ENCODE results near the gene PCDHB16.

DNA sequence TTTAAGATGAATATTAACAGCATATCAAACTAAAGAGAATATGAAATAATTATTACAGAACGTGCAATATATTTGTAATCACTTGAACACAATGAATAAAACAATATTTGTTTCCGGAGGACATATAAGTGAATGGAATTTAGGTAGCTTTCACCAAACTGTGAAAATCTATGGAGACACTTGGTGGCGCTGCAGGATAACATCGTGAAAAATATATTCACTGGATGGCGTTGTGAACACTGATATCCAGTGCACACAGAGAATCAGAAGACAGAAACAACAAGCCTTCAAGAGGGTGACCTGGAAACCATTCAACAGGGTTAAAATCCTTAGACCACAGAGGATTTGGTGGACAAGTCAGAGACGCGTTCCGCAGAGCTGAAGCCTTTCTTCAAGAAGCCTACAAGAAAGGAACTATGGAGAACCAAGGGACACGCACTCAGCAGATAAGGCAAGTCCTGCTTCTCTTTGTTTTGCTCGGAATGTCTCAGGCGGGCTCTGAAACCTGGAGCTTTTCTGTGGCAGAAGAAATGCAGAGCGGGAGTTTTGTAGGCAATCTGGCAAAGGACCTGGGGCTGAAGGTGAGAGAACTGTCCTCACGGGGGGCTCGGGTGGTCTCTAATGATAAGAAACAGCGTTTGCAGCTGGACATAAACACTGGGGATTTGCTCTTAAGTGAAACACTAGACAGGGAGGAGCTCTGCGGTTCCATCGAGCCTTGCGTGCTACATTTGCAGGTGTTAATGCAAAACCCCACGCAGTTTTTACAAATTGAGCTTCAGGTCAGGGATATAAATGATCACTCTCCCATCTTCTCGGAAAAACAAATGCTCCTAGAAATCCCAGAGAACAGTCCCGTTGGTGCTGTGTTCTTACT, 17.4 kb downstream of the PCDHB16 start, which contains the start of gene PCDHB11:
- TF ChIP-seq POLR2A (IDR thresholded peaks at IDR 0.05) (no peak), EP300 (IDR thresholded peaks at IDR 0.05) (no peak)
- TF ChIP-seq, protein P1, sequence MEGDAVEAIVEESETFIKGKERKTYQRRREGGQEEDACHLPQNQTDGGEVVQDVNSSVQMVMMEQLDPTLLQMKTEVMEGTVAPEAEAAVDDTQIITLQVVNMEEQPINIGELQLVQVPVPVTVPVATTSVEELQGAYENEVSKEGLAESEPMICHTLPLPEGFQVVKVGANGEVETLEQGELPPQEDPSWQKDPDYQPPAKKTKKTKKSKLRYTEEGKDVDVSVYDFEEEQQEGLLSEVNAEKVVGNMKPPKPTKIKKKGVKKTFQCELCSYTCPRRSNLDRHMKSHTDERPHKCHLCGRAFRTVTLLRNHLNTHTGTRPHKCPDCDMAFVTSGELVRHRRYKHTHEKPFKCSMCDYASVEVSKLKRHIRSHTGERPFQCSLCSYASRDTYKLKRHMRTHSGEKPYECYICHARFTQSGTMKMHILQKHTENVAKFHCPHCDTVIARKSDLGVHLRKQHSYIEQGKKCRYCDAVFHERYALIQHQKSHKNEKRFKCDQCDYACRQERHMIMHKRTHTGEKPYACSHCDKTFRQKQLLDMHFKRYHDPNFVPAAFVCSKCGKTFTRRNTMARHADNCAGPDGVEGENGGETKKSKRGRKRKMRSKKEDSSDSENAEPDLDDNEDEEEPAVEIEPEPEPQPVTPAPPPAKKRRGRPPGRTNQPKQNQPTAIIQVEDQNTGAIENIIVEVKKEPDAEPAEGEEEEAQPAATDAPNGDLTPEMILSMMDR (IDR thresholded peaks at IDR 0.05), result no peak
